GM12872 (cell line): ENCODE data around the gene PDCD1.
A peak's percentile ranks its signal among the peaks of the same experiment; 100 is the strongest.

Source experiments
- TF ChIP-seq, protein P1 (sequence below): IDR thresholded peaks from 3 replicates; pipeline ENCODE4 v1.5.1; 2011; ENCODE audit warnings: low read depth, mild to moderate bottlenecking, low read length, moderate library complexity; ENCODE audit not compliant: insufficient read depth

The PDCD1 gene

DNA sequence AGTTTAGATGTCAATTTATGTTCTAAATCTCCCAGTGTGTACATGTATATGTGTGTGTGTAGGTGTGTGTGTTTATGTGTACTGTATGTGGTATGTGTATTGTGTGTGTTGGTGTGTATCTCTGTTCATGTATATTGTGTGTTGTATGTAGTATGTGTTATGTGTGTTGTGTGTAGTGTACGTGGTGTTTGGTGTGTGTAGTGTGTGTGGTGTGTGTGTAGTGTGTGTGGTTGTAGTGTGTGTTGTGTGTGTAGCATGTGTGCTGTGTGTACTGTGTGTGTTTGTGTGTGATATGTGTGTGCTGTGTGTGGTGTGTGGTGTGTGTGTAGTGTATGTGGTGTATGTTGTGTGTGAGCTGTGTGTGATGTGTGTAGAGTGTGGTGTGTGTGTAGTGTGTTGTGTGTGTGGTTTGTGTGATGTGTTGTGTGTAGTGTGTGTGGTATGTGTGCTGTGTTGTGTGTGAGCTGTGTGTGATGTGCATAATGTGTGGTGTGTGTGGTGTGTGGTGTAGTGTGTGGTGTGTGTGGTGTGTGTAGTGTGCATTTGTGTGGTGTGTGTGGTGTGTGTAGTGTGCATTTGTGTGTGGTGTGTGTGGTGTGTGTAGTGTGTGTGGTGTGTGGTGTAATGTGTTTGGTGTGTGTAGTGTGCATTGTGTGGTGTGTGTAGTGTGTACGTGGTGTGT is 5.6 kb upstream of the PDCD1 start:
- TF ChIP-seq, protein P1, sequence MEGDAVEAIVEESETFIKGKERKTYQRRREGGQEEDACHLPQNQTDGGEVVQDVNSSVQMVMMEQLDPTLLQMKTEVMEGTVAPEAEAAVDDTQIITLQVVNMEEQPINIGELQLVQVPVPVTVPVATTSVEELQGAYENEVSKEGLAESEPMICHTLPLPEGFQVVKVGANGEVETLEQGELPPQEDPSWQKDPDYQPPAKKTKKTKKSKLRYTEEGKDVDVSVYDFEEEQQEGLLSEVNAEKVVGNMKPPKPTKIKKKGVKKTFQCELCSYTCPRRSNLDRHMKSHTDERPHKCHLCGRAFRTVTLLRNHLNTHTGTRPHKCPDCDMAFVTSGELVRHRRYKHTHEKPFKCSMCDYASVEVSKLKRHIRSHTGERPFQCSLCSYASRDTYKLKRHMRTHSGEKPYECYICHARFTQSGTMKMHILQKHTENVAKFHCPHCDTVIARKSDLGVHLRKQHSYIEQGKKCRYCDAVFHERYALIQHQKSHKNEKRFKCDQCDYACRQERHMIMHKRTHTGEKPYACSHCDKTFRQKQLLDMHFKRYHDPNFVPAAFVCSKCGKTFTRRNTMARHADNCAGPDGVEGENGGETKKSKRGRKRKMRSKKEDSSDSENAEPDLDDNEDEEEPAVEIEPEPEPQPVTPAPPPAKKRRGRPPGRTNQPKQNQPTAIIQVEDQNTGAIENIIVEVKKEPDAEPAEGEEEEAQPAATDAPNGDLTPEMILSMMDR = no peak

DNA sequence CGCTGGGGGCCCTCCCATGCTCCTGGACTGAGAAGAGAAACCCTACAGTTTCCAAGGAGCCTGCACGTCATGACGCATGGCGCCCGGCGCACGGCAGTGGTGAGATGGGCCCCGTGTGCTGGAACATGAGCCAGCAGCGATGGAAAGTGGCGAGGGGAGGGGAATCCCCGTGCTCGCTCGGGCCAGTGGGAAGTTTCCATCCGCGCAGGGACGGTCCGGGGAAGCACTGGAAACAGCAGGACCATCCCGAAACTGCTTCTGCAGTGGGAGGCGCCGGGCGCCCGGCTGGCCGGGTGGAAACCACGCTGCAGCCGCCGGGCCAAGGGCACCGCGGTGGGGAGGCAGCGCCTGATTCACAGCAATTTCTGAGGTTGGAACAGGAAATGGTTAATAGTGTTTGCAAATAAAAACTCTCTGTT is 4.9 kb upstream of the PDCD1 start:
- TF ChIP-seq, protein P1 = no peak

- TF ChIP-seq, protein P1 = no peak
Measured at GRCh38 chr2:241862775-241863535, 4.3 kb upstream of the PDCD1 start.

- TF ChIP-seq, protein P1 = no peak
Measured at GRCh38 chr2:241862093-241862492, 3.4 kb upstream of the PDCD1 start.

DNA sequence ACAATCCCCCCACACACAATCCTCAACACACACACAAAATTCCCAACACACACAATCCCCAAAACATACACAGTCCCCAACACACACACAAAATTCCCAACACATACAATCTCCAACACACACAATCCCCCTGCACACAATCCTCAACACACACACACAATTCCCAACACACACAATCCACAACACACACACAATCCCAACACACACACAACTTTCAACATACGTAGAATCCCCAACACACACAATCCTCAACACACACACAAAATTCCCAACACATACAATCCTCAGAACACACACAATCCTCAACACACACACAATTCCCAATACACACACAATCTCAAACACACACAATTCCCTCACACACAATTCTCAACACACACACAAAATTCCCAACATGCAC is 2.6 kb upstream of the PDCD1 start:
- TF ChIP-seq, protein P1 = no peak

DNA sequence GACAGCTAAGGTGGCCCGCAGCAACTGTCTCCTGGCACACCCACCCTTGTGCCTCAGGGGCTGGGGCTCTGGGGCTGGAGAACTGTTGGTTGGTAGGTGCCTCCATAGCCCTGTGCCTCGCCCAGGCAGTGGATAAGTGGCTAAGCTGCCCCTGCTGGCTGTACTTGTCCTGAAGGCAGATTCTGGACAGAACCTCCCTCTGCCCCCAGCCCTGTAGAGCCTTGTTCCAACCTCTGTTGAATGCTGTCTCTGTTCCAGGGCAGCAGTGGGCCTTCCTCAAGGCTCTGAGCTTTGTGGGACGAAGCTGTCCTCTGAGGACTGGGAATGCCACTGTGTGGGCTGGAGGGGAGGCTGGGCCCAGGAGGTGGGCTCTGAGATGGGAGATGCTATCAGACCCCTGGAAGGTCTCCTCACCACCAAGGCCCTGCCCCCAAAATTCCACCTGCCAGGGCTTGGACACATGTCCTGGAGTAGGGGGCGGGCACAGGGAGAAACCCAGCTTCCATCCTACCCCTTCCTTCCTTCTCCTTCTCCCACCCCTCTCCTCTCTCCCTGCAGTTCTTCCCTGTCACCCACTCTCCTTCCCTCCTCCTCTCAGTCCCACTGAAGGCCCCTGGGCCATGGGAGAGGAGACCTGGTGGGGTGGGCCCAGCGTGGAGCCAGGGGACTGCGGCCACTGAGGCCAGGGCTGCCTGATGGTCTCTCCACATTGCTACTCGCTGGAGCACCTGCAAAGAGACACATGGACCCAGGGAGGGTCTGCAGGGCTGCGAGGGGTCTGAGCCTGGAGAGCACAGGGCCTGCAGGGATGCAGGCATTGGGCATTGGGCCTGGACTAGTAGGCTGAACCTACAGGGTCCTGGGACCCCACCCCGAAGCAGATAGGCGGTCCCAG is 1.7 kb upstream of the PDCD1 start:
- TF ChIP-seq, protein P1 = peak; percentile 16; the same call in 1 of the 3 replicates
